ENCODE data around the gene CER1. TPM values are rescaled to one million over a fixed set of nuclear protein-coding genes. Genes with fewer than 3 reads are reported as not detected.

CER1 gene
- total RNA-seq, 4 donors from 2014 or later = not detected

- no peak overlapping the region for H3K4me3 ChIP-seq
- no peak overlapping the region for H3K27ac ChIP-seq
- H3K9me3 ChIP-seq = no peaks in the 10 kb centered on the region
- 60 to 68% methylated on average over 2 of the region's 3 CpGs for WGBS, 2 donors (ENCODE audit: low coverage in 1 of 2)
- peaks cover 0 to 17% of the 10 kb centered on the region in 2 donors for H3K36me3 ChIP-seq
- ATAC-seq = no peak
- no peaks in the 10 kb centered on the region for H3K4me1 ChIP-seq
- no peaks in the 10 kb centered on the region for H3K27me3 ChIP-seq
- TF ChIP-seq, protein P1, sequence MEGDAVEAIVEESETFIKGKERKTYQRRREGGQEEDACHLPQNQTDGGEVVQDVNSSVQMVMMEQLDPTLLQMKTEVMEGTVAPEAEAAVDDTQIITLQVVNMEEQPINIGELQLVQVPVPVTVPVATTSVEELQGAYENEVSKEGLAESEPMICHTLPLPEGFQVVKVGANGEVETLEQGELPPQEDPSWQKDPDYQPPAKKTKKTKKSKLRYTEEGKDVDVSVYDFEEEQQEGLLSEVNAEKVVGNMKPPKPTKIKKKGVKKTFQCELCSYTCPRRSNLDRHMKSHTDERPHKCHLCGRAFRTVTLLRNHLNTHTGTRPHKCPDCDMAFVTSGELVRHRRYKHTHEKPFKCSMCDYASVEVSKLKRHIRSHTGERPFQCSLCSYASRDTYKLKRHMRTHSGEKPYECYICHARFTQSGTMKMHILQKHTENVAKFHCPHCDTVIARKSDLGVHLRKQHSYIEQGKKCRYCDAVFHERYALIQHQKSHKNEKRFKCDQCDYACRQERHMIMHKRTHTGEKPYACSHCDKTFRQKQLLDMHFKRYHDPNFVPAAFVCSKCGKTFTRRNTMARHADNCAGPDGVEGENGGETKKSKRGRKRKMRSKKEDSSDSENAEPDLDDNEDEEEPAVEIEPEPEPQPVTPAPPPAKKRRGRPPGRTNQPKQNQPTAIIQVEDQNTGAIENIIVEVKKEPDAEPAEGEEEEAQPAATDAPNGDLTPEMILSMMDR (IDR thresholded peaks at IDR 0.05) = no peak
- no peak for TF ChIP-seq EP300 (IDR thresholded peaks at IDR 0.05)
- no peak for TF ChIP-seq POLR2AphosphoS5 (IDR thresholded peaks at IDR 0.05)
- no peak for TF ChIP-seq POLR2A (IDR thresholded peaks at IDR 0.05)
These were observed 24.1 kb upstream of the CER1 start for GRCh38 chr9:14746626-14747025.

DNA sequence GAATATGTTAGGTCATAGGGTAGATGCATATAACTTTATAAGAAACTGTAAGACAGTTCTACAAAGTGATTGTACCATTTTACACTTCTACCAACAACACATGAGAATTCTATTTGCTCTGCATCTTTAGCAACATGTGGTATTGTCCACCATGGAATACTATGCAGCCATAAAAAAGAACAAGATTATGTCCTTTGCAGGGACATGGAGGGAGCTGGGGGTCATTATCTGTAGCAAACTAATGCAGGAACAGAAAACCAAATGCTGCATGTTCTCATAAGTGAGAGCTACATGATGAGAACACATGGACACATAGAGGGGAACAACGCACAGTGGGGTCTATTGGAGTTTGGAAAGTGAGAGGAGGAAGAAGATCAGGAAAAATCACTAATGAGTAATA, 22.2 kb upstream of the CER1 start:
- Histone ChIP-seq H3K36me3 (peaks cover 0 to 17% of the 10 kb centered on the region in 2 donors), H3K27ac (no peak overlapping the region), H3K4me1 (no peaks in the 10 kb centered on the region), H3K4me3 (no peak overlapping the region), H3K9me3 (no peaks in the 10 kb centered on the region), H3K27me3 (no peaks in the 10 kb centered on the region)
- TF ChIP-seq POLR2A (IDR thresholded peaks at IDR 0.05) (no peak), EP300 (IDR thresholded peaks at IDR 0.05) (no peak), POLR2AphosphoS5 (IDR thresholded peaks at IDR 0.05) (no peak)
- TF ChIP-seq, protein P1 (IDR thresholded peaks at IDR 0.05) = no peak
- no peak for ATAC-seq
- 100% methylated on average over 1 of the region's 1 CpG; no CpG with 5 or more reads in 1 of the 2 donors for WGBS, 2 donors (ENCODE audit: low coverage in 1 of 2)

DNA sequence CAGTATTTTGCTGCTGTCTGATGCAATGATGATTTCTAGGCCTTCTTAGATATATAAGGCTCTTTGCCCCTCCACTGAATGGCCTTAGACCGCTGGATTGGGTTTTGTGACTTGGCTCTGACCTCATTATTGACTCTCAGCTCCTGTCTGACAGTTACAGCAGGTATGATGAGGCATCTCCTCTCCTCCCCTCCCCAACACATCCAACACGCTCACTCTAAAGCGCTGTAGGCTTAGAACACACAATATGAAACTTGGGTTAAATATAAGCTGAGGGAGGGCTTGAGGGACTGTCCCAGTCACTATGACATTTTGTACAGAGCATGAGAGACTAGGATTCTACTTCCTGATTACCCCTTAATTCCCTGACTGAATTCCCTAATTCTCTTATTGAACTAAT, 18.8 kb upstream of the CER1 start:
- Histone ChIP-seq H3K4me3 (no peak overlapping the region), H3K36me3 (peaks cover 0 to 10% of the 10 kb centered on the region in 2 donors), H3K27ac (no peak overlapping the region), H3K4me1 (no peaks in the 10 kb centered on the region), H3K9me3 (no peaks in the 10 kb centered on the region), H3K27me3 (no peaks in the 10 kb centered on the region)
- TF ChIP-seq EP300 (IDR thresholded peaks at IDR 0.05) = no peak
- TF ChIP-seq POLR2AphosphoS5 (IDR thresholded peaks at IDR 0.05) = no peak
- TF ChIP-seq, protein P1 (IDR thresholded peaks at IDR 0.05) = no peak
- TF ChIP-seq POLR2A (IDR thresholded peaks at IDR 0.05) = no peak
- WGBS, 2 donors (ENCODE audit: low coverage in 1 of 2) = 89 to 100% methylated on average over 2 to 3 of the region's 3 CpGs
- ATAC-seq = no peak

GRCh38 chr9:14733133-14733532, 10.6 kb upstream of the CER1 start:
- Histone ChIP-seq H3K4me1 (no peaks in the 10 kb centered on the region), H3K27ac (no peak overlapping the region), H3K9me3 (no peaks in the 10 kb centered on the region), H3K27me3 (no peaks in the 10 kb centered on the region), H3K4me3 (no peak overlapping the region), H3K36me3 (peaks cover 0 to 6% of the 10 kb centered on the region in 2 donors)
- TF ChIP-seq, protein P1 (IDR thresholded peaks at IDR 0.05) = no peak
- TF ChIP-seq EP300 (IDR thresholded peaks at IDR 0.05) = no peak
- WGBS, 2 donors (ENCODE audit: low coverage in 1 of 2) = 55 to 82% methylated on average over 5 of the region's 5 CpGs
- ATAC-seq = no peak

GRCh38 chr9:14731294-14731981, 8.9 kb upstream of the CER1 start:
- Histone ChIP-seq H3K36me3 (no peaks in the 10 kb centered on the region), H3K27ac (no peak overlapping the region), H3K4me3 (no peak overlapping the region), H3K27me3 (no peaks in the 10 kb centered on the region), H3K9me3 (no peaks in the 10 kb centered on the region), H3K4me1 (no peaks in the 10 kb centered on the region)
- TF ChIP-seq, protein P1 (IDR thresholded peaks at IDR 0.05) = no peak
- TF ChIP-seq POLR2AphosphoS5 (IDR thresholded peaks at IDR 0.05) = no peak
- no peak for ATAC-seq
- 83 to 100% methylated on average over 1 of the region's 1 CpG for WGBS, 2 donors (ENCODE audit: low coverage in 1 of 2)

Data from gastroesophageal sphincter (tissue), 4 donors.